Measurements from ENCODE around the gene CGB1. TPM values are rescaled to one million over a fixed set of nuclear protein-coding genes. Genes with fewer than 3 reads are reported as not detected.
"Not testable (repeated sequence)": the region's sequence is repeated elsewhere in the genome, so short reads cannot be mapped to it uniquely, and the experiment has no call there.

The CGB1 gene
- total RNA-seq, 2 experiments from 2014 or later: not detected

DNA sequence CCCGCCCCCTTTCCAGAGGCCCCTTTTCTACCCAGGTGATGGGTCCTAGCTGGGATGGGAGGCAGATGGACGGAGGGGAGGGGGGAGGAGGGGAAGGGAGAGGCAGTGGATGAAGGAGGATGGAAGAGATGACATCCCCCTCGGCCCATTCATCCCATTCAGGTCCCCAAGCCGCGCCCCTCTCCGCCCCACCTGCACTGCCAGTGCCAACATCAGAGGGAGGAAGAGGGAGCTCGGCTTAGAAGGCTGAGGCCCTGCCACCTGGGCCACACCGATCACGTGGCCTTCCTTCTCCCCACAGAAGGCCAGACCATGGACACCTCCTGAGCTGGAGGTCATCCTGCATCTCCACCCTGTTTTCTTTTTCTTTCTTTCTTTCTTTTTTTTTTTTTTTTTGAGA lies 8.0 kb downstream of the CGB1 start:
- not testable (repeated sequence) for H3K4me3 Mint-ChIP-seq, H3K4me1 Mint-ChIP-seq

DNA sequence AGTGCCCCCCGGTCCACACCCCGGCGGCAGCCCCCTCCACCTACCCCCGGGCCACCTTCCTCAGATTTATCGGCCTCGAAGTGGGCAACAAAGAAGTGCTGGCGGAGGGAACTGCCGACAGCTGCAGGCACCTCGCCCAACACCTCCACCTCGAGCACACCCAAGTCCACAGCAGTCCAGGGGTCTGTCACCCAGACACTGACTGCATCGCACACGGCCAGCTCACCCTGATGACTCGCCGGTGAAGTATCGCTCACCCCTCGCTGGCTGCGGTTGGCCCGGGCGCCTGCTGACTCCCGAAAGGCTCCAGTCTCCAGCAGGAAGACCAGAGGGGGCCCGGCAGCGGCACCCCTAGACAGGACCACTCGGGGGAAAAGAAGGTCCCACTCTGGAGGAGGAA lies 11.1 kb downstream of the CGB1 start:
- DNase-seq; H3K27ac Mint-ChIP-seq; POLR2A ChIA-PET; H3K9me3 Mint-ChIP-seq; H3K27me3 Mint-ChIP-seq; CTCF ChIA-PET; H3K36me3 Mint-ChIP-seq (ENCODE audit: low read depth); H3K4me3 Mint-ChIP-seq: not testable (repeated sequence)
- H3K4me1 Mint-ChIP-seq: peaks cover 13% of the 10 kb centered on the region

More for the DNA sequence above, 8.0 kb downstream of the CGB1 start:
- H3K27ac Mint-ChIP-seq; H3K27me3 Mint-ChIP-seq; DNase-seq; H3K9me3 Mint-ChIP-seq; CTCF ChIA-PET; POLR2A ChIA-PET; H3K36me3 Mint-ChIP-seq (ENCODE audit: low read depth): not testable (repeated sequence)

DNA sequence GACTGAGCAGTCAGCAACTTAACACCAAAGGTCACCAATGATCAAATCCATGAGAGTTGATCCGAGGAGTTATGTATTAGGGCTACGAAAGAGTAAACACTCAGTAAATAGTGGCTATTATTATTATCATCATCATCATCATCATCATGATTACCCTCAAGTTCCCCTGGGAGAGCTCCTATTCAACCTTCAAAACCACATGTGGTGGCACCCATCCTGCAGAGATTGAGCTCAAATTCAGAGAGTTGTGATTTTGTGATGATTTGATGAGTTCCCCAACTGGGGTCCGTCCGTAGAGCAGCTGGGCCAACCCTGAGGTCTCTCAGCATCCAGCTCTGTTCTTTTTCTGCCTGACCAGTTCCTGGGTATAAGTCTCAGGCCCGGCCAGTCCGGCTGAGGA lies 11.6 kb downstream of the CGB1 start:
- DNase-seq; H3K9me3 Mint-ChIP-seq; POLR2A ChIA-PET; H3K27me3 Mint-ChIP-seq; H3K4me3 Mint-ChIP-seq; H3K27ac Mint-ChIP-seq; CTCF ChIA-PET; H3K36me3 Mint-ChIP-seq (ENCODE audit: low read depth): not testable (repeated sequence)
- peaks cover 16% of the 10 kb centered on the region for H3K4me1 Mint-ChIP-seq

DNA sequence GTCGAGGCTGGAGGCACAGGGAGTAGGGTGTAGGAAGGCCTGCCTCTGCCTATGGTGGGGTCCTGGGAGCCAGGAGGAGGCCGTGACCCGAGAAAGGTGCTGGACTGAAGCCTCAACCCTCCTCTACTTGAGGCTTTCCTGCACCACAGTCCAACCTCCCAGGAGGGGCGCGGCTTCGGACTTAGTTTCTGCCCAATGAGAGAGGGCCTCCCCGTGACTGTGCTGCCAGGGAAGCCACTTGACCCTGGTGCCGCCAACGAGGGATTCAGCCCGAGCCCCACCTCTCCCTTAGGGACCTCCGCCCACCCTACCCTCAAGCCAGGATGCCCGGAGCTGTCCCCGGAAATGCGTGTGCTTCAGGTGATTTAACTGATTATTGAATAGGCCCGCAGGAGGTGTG lies 12.5 kb downstream of the CGB1 start, which contains the start of gene CGB3:
Gene CGB3, minus strand, starts transcription at position 101 of the 400 bp plus-strand sequence. CDS start 362 bp downstream, outside the sequence.
- H3K36me3 Mint-ChIP-seq (ENCODE audit: low read depth); POLR2A ChIA-PET; DNase-seq; H3K4me3 Mint-ChIP-seq; H3K9me3 Mint-ChIP-seq; H3K27ac Mint-ChIP-seq; H3K27me3 Mint-ChIP-seq; CTCF ChIA-PET: not testable (repeated sequence)
- H3K4me1 Mint-ChIP-seq: peaks cover 22% of the 10 kb centered on the region

DNA sequence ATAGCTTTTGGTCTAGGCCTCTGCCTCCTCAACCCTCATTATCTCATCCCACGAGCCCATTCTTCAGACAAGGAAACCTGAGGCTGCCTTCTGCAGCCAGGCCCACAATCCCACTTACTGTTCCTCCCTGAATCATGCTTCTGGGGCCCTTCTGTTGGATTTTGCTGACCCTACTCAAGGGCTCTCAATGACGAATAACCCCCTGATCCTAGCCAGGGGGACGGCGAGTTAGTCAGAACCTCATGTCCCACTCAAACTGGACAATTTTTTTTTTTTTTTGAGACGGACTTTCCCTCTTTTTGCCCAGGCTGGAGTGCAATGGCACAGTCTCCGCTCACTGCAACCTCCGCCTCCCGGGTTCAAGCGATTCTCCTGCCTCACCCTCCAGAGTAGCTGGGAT lies 14.6 kb downstream of the CGB1 start:
- Mint-ChIP-seq H3K9me3 (no peaks in the 10 kb centered on the region), H3K4me3 (no peak overlapping the region), H3K27ac (no peak overlapping the region), H3K27me3 (peaks cover 9% of the 10 kb centered on the region), H3K4me1 (peaks cover 36% of the 10 kb centered on the region), H3K36me3 (ENCODE audit: low read depth) (no peaks in the 10 kb centered on the region)
- DNase-seq: no peak
- ChIA-PET POLR2A (no interaction called here), CTCF (interaction anchor here (6.0 kb wide), 1 partner anchor 22 kb away, joined by 52 read pairs; no protein-coding TSS in a partner anchor)

DNA sequence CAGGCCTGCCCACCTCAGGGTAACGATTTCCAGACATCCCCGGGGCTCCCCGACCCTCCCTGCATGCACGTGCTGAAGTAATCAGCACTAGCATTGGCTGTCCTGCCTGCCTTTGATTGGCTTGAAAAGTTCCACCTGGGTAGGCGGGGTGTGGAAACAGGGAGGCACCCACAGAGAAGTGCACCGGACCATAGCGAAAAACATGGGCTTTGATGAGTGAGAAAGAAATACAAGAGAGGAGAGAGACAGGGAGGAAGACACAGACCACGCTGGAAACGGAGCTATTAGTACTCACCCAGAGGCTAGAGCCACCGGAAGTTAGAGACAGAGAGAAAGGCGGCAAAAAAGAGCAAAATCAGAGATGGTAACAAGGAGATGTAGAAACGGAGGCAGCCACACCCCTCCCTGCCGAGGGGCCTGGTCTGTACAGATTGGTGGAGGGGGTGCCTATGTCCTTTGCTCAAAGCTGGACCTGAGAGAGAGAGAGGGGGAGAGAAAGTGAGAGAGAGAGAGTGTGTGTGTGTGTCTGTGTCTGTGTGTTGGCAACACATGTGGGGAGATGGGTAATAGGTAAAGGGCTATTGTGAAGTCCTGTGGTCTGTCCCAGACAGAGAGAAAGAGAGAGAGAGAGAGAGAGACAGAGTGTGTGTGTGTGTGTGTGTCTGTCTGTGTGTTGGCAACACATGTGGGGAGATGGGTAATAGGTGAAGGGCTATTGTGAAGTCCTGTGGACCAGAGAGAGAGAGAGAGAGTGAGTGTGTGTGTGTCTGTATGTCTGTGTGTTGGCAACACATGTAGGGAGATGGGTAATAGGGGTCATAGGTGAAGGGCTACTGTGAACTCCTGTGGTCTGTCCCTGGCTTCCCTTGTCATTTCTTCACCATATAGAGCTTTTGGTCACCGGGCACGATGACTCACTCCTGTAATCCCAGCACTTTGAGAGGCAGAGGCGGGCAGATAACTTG lies 15.5 kb downstream of the CGB1 start:
- CTCF ChIA-PET: interaction anchor here (4.7 to 6.0 kb wide), 2 partner anchors 22 to 28 kb away, joined by 28 to 52 read pairs; partner anchors contain the start of genes GYS1 and RUVBL2

DNA sequence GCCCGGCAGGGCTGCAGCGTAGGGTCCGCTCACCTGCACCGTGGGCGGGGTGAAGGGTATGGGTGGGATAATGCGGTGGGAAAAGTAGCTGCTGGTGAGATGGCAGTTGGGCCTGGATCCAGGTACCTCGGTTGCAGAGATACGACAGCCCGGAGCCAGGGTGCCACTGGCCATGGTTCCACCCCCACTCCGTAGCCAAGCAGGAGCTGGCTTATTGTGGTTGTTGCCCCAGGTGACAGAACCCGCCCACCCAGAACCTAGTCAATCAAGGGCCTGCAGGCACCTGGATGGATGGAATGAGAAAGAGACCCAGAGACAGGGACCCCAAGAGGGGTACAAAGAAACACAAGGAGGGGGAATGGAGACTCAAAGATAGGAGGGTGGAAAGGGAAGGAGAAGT lies 16.4 kb downstream of the CGB1 start:
- no peaks in the 10 kb centered on the region for H3K9me3 Mint-ChIP-seq
- no peak for DNase-seq
- H3K27ac Mint-ChIP-seq: no peak overlapping the region
- peaks cover 3% of the 10 kb centered on the region for H3K36me3 Mint-ChIP-seq (ENCODE audit: low read depth)
- H3K4me1 Mint-ChIP-seq: peaks cover 38% of the 10 kb centered on the region
- peaks cover 9% of the 10 kb centered on the region for H3K27me3 Mint-ChIP-seq
- ChIA-PET POLR2A (interaction anchor here (1.5 kb wide), 1 partner anchor 27 kb away, joined by 3 read pairs; the partner anchor contains the start of genes GYS1 and RUVBL2), CTCF (interaction anchor here (0.8 to 6.0 kb wide), 3 partner anchors 21 to 50 kb away, joined by 3 to 52 read pairs (median 28); partner anchors contain the start of genes GYS1 and RUVBL2)
- H3K4me3 Mint-ChIP-seq: no peak overlapping the region

More for the DNA sequence above, 15.5 kb downstream of the CGB1 start:
- Mint-ChIP-seq H3K9me3 (no peaks in the 10 kb centered on the region), H3K4me3 (no peak overlapping the region), H3K27ac (no peak overlapping the region), H3K36me3 (ENCODE audit: low read depth) (no peaks in the 10 kb centered on the region), H3K4me1 (peaks cover 38% of the 10 kb centered on the region), H3K27me3 (peaks cover 9% of the 10 kb centered on the region)
- POLR2A ChIA-PET: interaction anchor here (1.5 kb wide), 1 partner anchor 28 kb away, joined by 3 read pairs; the partner anchor contains the start of genes GYS1 and RUVBL2
- DNase-seq: no peak

DNA sequence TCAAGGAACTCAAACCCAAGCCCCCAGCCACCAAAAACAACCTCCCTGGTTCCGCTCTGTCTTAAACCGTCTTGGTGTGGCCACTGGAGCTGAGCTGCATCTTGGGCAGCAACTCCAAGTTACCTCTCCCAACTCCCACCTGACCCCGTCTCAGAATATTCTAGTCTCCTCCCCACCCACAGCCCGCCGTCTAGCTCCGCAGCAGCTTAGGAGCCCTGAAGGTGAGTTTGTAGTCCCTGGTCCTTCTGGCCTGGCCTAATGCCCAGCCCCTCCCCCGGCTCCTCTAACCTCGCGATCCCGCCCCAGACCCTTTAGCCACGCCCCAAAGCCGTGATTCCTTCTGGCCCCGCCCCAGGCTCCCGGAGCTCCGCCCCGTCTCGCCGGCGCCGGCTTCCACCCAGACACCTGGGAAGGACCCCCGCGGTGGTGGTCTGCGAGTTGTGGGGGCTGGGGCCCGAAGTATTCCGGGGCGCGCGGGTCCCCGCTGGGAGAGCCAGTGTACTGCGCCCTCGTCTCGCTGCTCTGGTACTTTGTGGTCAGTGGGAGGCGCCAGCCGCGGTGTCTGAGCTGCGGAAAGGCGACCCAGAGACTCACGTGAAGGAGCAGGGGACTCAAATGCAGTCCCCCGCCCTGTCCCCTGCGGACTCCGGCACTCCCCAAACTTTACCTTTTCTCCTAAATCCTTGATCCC lies 17.3 kb downstream of the CGB1 start:
- Mint-ChIP-seq H3K27ac (peak overlapping the region; percentile 62), H3K4me3 (peak overlapping the region; percentile 82)
- CTCF ChIA-PET: interaction anchor here (0.8 to 6.0 kb wide), 6 partner anchors 12 to 179 kb away, joined by 3 to 52 read pairs (median 3); partner anchors contain the start of genes CGB2, GYS1 and RUVBL2

DNA sequence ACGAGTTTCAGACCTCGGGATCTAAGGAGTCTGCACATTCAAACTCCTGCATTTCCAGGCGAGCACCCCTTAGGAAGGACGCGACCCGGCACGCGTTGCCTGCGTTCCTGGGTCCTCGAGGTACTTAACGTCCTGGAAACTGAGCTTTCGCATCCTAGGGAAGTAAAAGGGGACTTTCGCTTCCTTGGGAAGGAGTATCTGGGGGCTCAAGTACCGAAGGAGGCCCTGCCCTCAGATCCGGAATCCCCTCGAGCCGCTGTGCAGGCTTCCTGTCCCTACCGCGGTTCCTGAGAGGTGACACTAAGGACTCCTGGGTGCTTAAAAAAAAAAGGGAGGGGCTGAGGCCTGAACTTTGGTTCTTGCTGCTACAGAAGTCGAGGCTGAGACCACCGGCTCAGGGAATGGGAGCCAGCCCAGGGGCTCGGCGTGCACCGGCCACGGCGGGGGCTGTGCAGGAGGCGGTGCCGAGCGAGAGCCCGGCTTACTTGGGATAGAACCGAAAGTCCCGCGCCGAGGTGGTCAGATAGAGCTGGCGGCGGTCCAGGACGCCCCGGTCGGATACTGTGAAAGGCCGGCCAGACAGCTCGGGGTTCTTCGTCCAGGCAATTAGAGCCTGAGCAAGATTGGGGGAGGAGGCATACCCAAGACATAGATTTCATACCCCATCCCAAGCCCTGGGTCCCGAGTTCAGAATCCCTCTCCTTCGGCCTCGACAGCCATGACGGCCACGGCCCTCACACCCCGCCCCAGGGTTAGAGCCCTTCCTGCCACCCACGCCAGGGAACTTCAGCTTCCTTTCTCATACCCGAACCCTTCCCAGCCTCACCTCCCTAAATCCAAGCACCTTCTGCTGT lies 18.1 kb downstream of the CGB1 start:
- peaks cover 38% of the 10 kb centered on the region for H3K4me1 Mint-ChIP-seq
- DNase-seq: peak; percentile 28
- H3K36me3 Mint-ChIP-seq (ENCODE audit: low read depth): peaks cover 10% of the 10 kb centered on the region
- not testable (repeated sequence) for H3K27ac Mint-ChIP-seq, H3K27me3 Mint-ChIP-seq, H3K9me3 Mint-ChIP-seq
- ChIA-PET POLR2A (interaction anchor here (0.6 to 2.7 kb wide), 4 partner anchors 9 to 69 kb away, joined by 3 to 15 read pairs (median 3); partner anchors contain the start of genes GYS1 and RUVBL2), CTCF (interaction anchor here (0.8 to 6.0 kb wide), 6 partner anchors 13 to 180 kb away, joined by 3 to 52 read pairs (median 3); partner anchors contain the start of genes CGB2, GYS1 and RUVBL2)
- H3K4me3 Mint-ChIP-seq: peak overlapping the region; percentile 82

More for the DNA sequence above, 17.3 kb downstream of the CGB1 start:
- peaks cover 9% of the 10 kb centered on the region for H3K27me3 Mint-ChIP-seq
- peak; percentile 71 for DNase-seq
- no peaks in the 10 kb centered on the region for H3K9me3 Mint-ChIP-seq
- peaks cover 38% of the 10 kb centered on the region for H3K4me1 Mint-ChIP-seq
- peaks cover 4% of the 10 kb centered on the region for H3K36me3 Mint-ChIP-seq (ENCODE audit: low read depth)
- POLR2A ChIA-PET: interaction anchor here (0.6 to 2.7 kb wide), 2 partner anchors 26 to 33 kb away, joined by 3 to 15 read pairs; partner anchors contain the start of genes GYS1 and RUVBL2

DNA sequence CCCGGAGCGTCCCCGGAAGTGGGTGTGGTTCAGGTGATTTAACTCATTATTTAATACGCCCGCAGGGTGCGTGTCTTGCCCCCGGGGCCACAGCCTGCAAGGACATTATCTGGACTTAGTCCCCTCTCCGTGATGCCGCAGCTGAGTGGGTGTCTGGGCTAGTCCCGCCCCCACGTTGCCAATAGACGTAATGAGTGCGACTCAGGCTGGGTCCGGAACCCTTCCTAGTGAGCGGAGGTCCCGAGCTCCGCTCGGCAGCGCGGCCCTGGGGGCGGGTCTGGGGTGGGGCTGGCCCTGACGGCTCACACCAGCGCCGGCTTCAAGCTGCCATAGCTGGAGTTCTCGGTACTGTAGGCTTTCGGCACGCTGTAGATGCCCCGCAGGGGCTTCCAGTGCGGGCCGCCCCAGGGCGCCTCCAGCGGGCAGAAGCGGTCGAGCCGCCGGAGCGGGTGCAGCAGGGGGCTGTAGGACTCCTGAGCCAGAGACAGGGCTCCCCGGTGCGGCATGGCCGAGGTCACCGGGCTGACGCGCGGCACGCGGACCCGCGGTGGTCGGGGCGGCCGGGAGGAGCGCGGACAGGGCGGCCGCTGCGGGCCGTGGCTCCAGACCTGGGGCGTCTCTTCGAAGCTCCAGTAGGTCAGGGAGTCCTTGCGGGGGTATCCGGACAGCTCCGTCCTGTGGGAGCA lies 18.9 kb downstream of the CGB1 start:
- H3K27ac Mint-ChIP-seq: no peak overlapping the region
- peaks cover 38% of the 10 kb centered on the region for H3K4me1 Mint-ChIP-seq
- H3K4me3 Mint-ChIP-seq: peak overlapping the region; percentile 82
- H3K27me3 Mint-ChIP-seq: peaks cover 9% of the 10 kb centered on the region
- POLR2A ChIA-PET: interaction anchor here (0.7 to 2.7 kb wide), 3 partner anchors 9 to 68 kb away, joined by 3 to 15 read pairs (median 3); partner anchors contain the start of genes GYS1 and RUVBL2
- peak; percentile 72 for DNase-seq
- peaks cover 11% of the 10 kb centered on the region for H3K36me3 Mint-ChIP-seq (ENCODE audit: low read depth)
- CTCF ChIA-PET: interaction anchor here (0.8 to 6.0 kb wide), 3 partner anchors 18 to 77 kb away, joined by 3 to 52 read pairs (median 28); partner anchors contain the start of genes GYS1 and RUVBL2
- H3K9me3 Mint-ChIP-seq: no peaks in the 10 kb centered on the region

DNA sequence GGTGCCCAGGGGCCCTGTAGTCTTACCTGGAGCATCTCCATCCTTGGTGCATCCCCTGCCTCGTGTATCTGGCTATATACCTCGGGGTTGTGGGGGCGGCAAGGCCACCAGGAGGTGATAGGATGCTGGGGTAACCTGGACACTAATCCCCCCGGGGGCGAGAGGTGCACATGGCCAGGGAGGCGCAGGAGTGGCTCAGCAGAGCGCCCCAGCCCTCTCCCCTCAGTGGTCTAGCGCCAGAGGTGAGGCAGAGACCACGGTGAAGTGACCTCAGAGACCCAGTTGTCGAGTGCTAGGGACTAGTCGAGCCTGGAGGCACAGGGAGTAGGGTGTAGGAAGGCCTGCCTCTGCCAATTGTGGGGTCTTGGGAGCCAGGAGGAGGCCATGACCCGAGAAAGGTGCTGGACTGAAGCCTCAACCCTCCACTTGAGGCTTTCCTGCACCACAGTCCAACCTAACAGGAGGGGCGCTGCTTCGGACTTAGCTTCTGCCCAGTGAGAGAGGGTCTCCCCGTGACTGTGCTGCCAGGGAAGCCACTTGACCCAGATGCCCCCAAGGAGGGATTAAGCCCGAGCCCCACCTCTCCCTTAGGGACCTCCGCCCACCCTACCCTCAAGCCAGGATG lies 19.5 kb downstream of the CGB1 start, which contains the start of gene LHB:
Gene LHB, minus strand, starts transcription at position 51 of the 625 bp plus-strand sequence. Its CDS starts 10 bp downstream, at position 41.
- ChIA-PET POLR2A (interaction anchor here (2.7 kb wide), 1 partner anchor 24 kb away, joined by 15 read pairs; the partner anchor contains the start of genes GYS1 and RUVBL2), CTCF (interaction anchor here (4.7 to 6.0 kb wide), 2 partner anchors 17 to 24 kb away, joined by 28 to 52 read pairs; partner anchors contain the start of genes GYS1 and RUVBL2)
- no peak for DNase-seq
- Mint-ChIP-seq H3K9me3 (no peaks in the 10 kb centered on the region), H3K27me3 (peaks cover 9% of the 10 kb centered on the region), H3K4me1 (peaks cover 38% of the 10 kb centered on the region), H3K36me3 (ENCODE audit: low read depth) (peaks cover 11% of the 10 kb centered on the region), H3K4me3 (peak within 1 kb of the TSS; percentile 82), H3K27ac (no peak within 1 kb of the TSS)

All from activated CD4-positive, alpha-beta memory T cell treated with anti-CD3 and anti-CD28 coated beads, Interleukin-2, amount 10 ng/mL, durations not matched to agents 7 days and 5 days (primary cell).